ENCODE results near the gene SP140L. TPM values are rescaled to one million over a fixed set of nuclear protein-coding genes. Genes with fewer than 3 reads are reported as not detected.

SP140L gene
- total and polyA plus RNA-seq, 10 of the 15 experiments (the other 5 are each of a cell fraction or from before 2014, with no cell fraction given) = 4.7 to 28.6 (median 15.0) TPM

DNA sequence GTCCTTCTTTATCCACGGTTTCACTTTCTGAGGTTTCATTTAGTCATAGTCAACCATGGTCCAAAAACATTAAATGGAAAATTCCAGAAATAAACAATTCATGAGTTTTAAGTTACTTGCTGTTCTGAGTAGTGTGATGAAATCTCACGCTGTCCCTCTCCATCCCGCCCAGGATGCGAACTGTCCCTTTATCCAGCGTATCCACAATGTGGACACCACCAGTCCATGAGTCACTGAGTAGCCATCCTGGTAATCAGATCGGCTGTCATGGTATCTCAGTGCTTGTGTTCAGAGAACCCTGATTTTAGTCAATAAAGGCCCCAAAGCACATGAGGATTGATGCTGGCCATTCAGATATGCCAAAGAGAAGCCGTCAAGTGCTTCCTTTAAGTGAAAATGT is 3.7 kb downstream of the SP140L start:
- Histone ChIP-seq H2AFZ (ENCODE audit: control insufficient read depth, low read depth, low read length) (no peak overlapping the region), H3K27ac (ENCODE audit: control insufficient read depth, insufficient read depth) (no peak overlapping the region), H4K20me1 (ENCODE audit: control insufficient read depth, insufficient read depth) (no peaks in the 10 kb centered on the region), H3K36me3 (ENCODE audit: control insufficient read depth in 2 of 2, insufficient read depth in 2 of 2, low read length in 1 of 2) (peaks cover 0 to 3% of the 10 kb centered on the region in 2 experiments; a peak in 1 of 4 replicates), H3K4me1 (ENCODE audit: control insufficient read depth, insufficient read depth, low read length) (no peaks in the 10 kb centered on the region), H3K4me2 (ENCODE audit: control insufficient read depth, insufficient read depth) (no peak overlapping the region), H3K9ac (ENCODE audit: control insufficient read depth, insufficient read depth, low read length) (no peak overlapping the region), H3K9me3 (replicated peaks; ENCODE audit: control insufficient read depth, insufficient read depth, low read length) (no peaks in the 10 kb centered on the region; the same call in 1 of the 3 replicates), H3K4me3 (no peak overlapping the region), H3K27me3 (replicated peaks in 1 of 2; ENCODE audit: control insufficient read depth in 2 of 2, insufficient read depth in 2 of 2, low read length in 1 of 2) (no peaks in the 10 kb centered on the region), H3K79me2 (ENCODE audit: control insufficient read depth, insufficient read depth, low read length) (peaks cover 9% of the 10 kb centered on the region)
- 81% methylated on average over 7 of the region's 7 CpGs for WGBS (ENCODE audit: insufficient coverage, insufficient replicate concordance, low lambda C conversion rate, missing lambda C conversion rate)
- TSS peak; percentile 15 for BruUV-seq (replicated peaks)
- ChIA-PET POLR2A (no interaction called here), CTCF (no interaction called here), SMC1A (ENCODE audit: uncharacterized antibody, unreplicated experiment) (no interaction called here), RAD21 (ENCODE audit: unreplicated experiment) (no interaction called here)
- FAIRE-seq (no peak), DNase-seq (ENCODE audit: low read depth, low spot score) (no peak), ATAC-seq (no peak)
- intact Hi-C loops (cut with micrococcal nuclease; ENCODE audit: unreplicated experiment) = no loop called here
- no peak for TF ChIP-seq NKRF (conservative IDR thresholded peaks at IDR 0.05)
- TF ChIP-seq YBX1 (IDR thresholded peaks at IDR 0.05) = no peak
- TF ChIP-seq MYC (IDR thresholded peaks at IDR 0.05; ENCODE audit: insufficient read depth, insufficient read length, insufficient replicate concordance, low read length, severe bottlenecking) = no peak
- TF ChIP-seq BACH1 (IDR thresholded peaks at IDR 0.05; ENCODE audit: borderline replicate concordance) = no peak
- in situ Hi-C loops (cut with MboI) = no loop called here

DNA sequence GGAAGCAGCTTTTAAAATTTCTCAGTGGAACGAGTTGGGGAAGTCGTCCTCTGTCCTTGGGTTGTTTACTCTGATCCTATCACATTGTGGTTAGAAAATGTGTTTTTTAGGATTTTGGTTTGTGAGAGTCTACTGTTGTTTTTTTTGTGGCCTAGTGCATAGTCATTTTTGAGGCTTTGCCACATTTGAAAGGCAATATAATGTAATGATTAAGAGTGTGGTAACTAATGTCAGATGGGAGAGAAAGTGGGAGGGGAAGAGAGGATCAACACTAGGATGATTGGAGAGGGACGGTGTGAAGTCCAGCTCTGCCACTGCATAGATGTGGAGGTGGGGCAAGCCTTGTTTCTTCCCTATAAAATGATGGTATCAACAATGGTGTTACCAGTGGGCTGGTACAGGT is 8.5 kb downstream of the SP140L start:
- Histone ChIP-seq H3K9me3 (replicated peaks; ENCODE audit: control insufficient read depth, insufficient read depth, low read length) (peaks cover 2% of the 10 kb centered on the region), H2AFZ (ENCODE audit: control insufficient read depth, low read depth, low read length) (no peak overlapping the region), H3K4me3 (no peak overlapping the region), H3K27me3 (replicated peaks in 1 of 2; ENCODE audit: control insufficient read depth in 2 of 2, insufficient read depth in 2 of 2, low read length in 1 of 2) (no peaks in the 10 kb centered on the region), H3K36me3 (ENCODE audit: control insufficient read depth in 2 of 2, insufficient read depth in 2 of 2, low read length in 1 of 2) (peaks cover 0 to 10% of the 10 kb centered on the region in 2 experiments; a peak in 2 of 4 replicates), H3K9ac (ENCODE audit: control insufficient read depth, insufficient read depth, low read length) (no peak overlapping the region), H3K4me2 (ENCODE audit: control insufficient read depth, insufficient read depth) (0 out of 2 replicates have a peak overlapping the region, but pooled peaks have one; percentile 30), H3K4me1 (ENCODE audit: control insufficient read depth, insufficient read depth, low read length) (no peaks in the 10 kb centered on the region), H3K79me2 (ENCODE audit: control insufficient read depth, insufficient read depth, low read length) (peaks cover 2% of the 10 kb centered on the region), H3K27ac (ENCODE audit: control insufficient read depth, insufficient read depth) (no peak overlapping the region), H4K20me1 (ENCODE audit: control insufficient read depth, insufficient read depth) (no peaks in the 10 kb centered on the region)
- no peak for FAIRE-seq
- ChIA-PET POLR2A (no interaction called here), CTCF (no interaction called here), SMC1A (ENCODE audit: uncharacterized antibody, unreplicated experiment) (interaction anchor here (0.9 kb wide), 1 partner anchor 10 kb away, joined by 3 read pairs; no protein-coding TSS in a partner anchor), RAD21 (ENCODE audit: unreplicated experiment) (no interaction called here)
- 97% methylated on average over 3 of the region's 3 CpGs for WGBS (ENCODE audit: insufficient coverage, insufficient replicate concordance, low lambda C conversion rate, missing lambda C conversion rate)
- no TSS peak for BruUV-seq (replicated peaks)
- no peak for ATAC-seq
- no peak for DNase-seq (ENCODE audit: low read depth, low spot score)
- intact Hi-C loops (cut with micrococcal nuclease; ENCODE audit: unreplicated experiment) = no loop called here
- in situ Hi-C loops (cut with MboI) = no loop called here
- TF ChIP-seq SMC3 (IDR thresholded peaks at IDR 0.05; ENCODE audit: borderline replicate concordance, low read length) = no peak
- TF ChIP-seq HDAC2 (IDR thresholded peaks at IDR 0.05) = no peak
- TF ChIP-seq BMI1 (IDR thresholded peaks at IDR 0.05; ENCODE audit: borderline replicate concordance) = no peak
- TF ChIP-seq HCFC1 (IDR thresholded peaks at IDR 0.05; ENCODE audit: low read length) = no peak
- no peak for TF ChIP-seq CBFB (IDR thresholded peaks at IDR 0.05; ENCODE audit: low read depth)
- no peak for TF ChIP-seq CREM (IDR thresholded peaks at IDR 0.05; ENCODE audit: low read depth)
- TF ChIP-seq ZBTB33 (IDR thresholded peaks at IDR 0.05) = no peak
- no peak for TF ChIP-seq CBX5 (IDR thresholded peaks at IDR 0.05; ENCODE audit: low read depth)

Data from GM12878 (cell line).